GM21423 (cell line): Measurements from ENCODE around the gene DLEC1.

ENCODE experiments used
- ATAC-seq: cut with Tn5 transposase; IDR thresholded peaks from one replicate; pipeline ENCODE4 v1.9.1; 2021; ENCODE audit warnings: mild to moderate bottlenecking, moderate library complexity; ENCODE audit not compliant: unreplicated experiment

DLEC1 gene

GRCh38 chr3:38000965-38001455, 38.0 kb upstream of the DLEC1 start:
- no peak for ATAC-seq

- no peak for ATAC-seq
Measured at GRCh38 chr3:38001456-38002081, 37.4 kb upstream of the DLEC1 start.

- ATAC-seq: no peak
Measured at GRCh38 chr3:38002291-38002876, 36.6 kb upstream of the DLEC1 start.

GRCh38 chr3:38002940-38003339, 36.1 kb upstream of the DLEC1 start:
- ATAC-seq: no peak

GRCh38 chr3:38003371-38003816, 35.6 kb upstream of the DLEC1 start:
- ATAC-seq: no peak

- no peak for ATAC-seq
Measured at GRCh38 chr3:38003817-38004414, 35.1 kb upstream of the DLEC1 start.

- peak; percentile 40 for ATAC-seq
Measured at GRCh38 chr3:38004415-38005075, 34.5 kb upstream of the DLEC1 start.

- no peak for ATAC-seq
Measured at GRCh38 chr3:38005076-38006020, 33.7 kb upstream of the DLEC1 start.

GRCh38 chr3:38006031-38006430, 33.0 kb upstream of the DLEC1 start:
- ATAC-seq: no peak

- ATAC-seq: no peak
Measured at GRCh38 chr3:38006445-38006995, 32.5 kb upstream of the DLEC1 start.

- no peak for ATAC-seq
Measured at GRCh38 chr3:38007754-38008090, 31.3 kb upstream of the DLEC1 start.

- ATAC-seq: no peak
Measured at GRCh38 chr3:38008191-38008701, 30.8 kb upstream of the DLEC1 start.

- no peak for ATAC-seq
Measured at GRCh38 chr3:38008971-38009580, 29.9 kb upstream of the DLEC1 start.

- no peak for ATAC-seq
Measured at GRCh38 chr3:38009807-38010591, 29.0 kb upstream of the DLEC1 start.

GRCh38 chr3:38011111-38011510, 27.9 kb upstream of the DLEC1 start:
- ATAC-seq: no peak

- no peak for ATAC-seq
Measured at GRCh38 chr3:38015485-38015884, 23.5 kb upstream of the DLEC1 start.

- ATAC-seq: no peak
Measured at GRCh38 chr3:38015984-38016383, 23.0 kb upstream of the DLEC1 start.

- ATAC-seq: no peak
Measured at GRCh38 chr3:38016410-38016809, 22.6 kb upstream of the DLEC1 start.

GRCh38 chr3:38016847-38017444, 22.1 kb upstream of the DLEC1 start:
- no peak for ATAC-seq
